Nephron (organoid): ENCODE data around the gene ASB16.
A peak's percentile ranks its signal among the peaks of the same experiment; 100 is the strongest.

Experiments used
- H3K27ac Mint-ChIP-seq, 3 experiments: 2 replicates each; pipeline ENCODE4 v1.8.0; 2020; ENCODE audit warnings: mixed read lengths in 3 of 3, mild to moderate bottlenecking in 2 of 3, moderate library complexity in 1 of 3
- H3K27me3 Mint-ChIP-seq: 2 replicates; pipeline ENCODE4 v1.8.0; 2021; ENCODE audit warnings: low read depth, mild to moderate bottlenecking, moderate library complexity, mixed read lengths
- H3K36me3 Mint-ChIP-seq: 2 replicates; pipeline ENCODE4 v1.8.0; 2020; ENCODE audit warnings: low read depth, mixed read lengths
- H3K4me1 Mint-ChIP-seq: 2 replicates; pipeline ENCODE4 v1.8.0; 2020; ENCODE audit warnings: mixed read lengths
- H3K4me3 Mint-ChIP-seq, 3 experiments: 2 replicates each; pipeline ENCODE4 v1.8.0; 2020; ENCODE audit warnings: mild to moderate bottlenecking in 3 of 3, mixed read lengths in 3 of 3, moderate library complexity in 2 of 3
- H3K9me3 Mint-ChIP-seq: 2 replicates; pipeline ENCODE4 v1.8.0; 2020; ENCODE audit warnings: mixed read lengths
- CTCF ChIP-seq, 3 experiments: fragments of 200-600 bp; sonication (generic); IDR thresholded peaks; one replicate each; pipeline ENCODE4 v1.5.0; 2021; ENCODE audit warnings: antibody characterized with exemption in 3 of 3; ENCODE audit not compliant: unreplicated experiment in 3 of 3

The ASB16 gene

GRCh38 chr17:44198721-44199552 lies 28.4 kb downstream of the ASB16 start:
- Mint-ChIP-seq H3K27ac (peak overlapping the region; percentile 93 to 98 (median 97)), H3K27me3 (no peaks in the 10 kb centered on the region), H3K4me3 (peak overlapping the region; percentile 84 to 91 (median 89)), H3K9me3 (no peaks in the 10 kb centered on the region), H3K36me3 (peaks cover 36% of the 10 kb centered on the region), H3K4me1 (peaks cover 35% of the 10 kb centered on the region)
- TF ChIP-seq CTCF (IDR thresholded peaks at IDR 0.05; ENCODE audit: unreplicated experiment in 3 of 3), result no peak

DNA sequence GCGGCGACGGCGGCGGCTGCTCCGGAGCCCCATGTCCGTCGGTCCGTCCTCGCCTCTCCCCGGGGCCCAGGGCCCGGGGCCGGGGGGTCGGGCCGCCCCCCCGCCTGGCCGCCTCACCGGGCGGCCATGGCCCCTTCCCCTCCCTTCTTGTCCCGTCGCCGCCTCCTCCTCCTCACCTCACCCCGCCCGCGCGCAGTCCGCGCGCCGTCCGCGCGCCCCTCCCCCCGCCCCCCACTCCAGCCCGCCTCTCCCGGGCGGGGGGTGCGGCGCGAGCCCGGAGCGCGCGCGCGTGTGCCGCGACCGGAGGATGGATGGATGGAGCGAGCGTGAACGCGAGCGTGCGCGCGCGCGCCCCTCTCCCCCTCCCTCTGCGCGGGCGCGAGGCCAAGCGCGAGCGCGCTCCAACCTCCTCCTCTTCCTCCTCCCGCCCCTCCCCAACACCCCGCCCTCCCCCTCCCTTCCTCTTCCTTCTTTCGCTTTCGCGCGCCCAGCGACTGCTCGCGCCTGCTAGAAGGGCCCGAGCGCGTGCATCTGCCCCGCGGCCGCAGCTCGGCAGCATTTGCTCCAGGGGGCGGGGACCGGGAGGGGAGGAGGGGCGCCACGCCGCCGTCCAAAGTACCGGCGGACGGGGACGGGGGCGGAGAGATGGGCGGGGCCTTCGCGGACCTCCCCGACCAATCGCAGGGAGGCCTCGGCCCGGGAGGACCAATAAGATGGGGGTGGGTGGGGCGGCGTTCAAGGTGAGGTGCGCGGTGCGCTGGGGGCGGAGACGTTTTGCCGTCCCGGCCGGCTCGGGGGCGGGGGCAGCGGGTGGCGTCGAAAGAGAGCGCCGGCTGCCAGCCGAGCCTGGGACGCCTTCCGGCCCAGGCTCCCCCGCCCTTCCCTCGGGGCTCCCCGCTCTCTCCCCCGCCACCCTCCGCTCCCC lies 29.3 kb downstream of the ASB16 start, which contains the start of gene ATXN7L3:
ATXN7L3 (minus strand) TSS at position 332 of the 925 bp plus-strand sequence. CDS start 1,814 bp downstream, outside the sequence.
- Mint-ChIP-seq H3K27ac (peak within 1 kb of the TSS; percentile 93 to 99 (median 98)), H3K27me3 (no peaks in the 10 kb centered on the region), H3K4me1 (peaks cover 38% of the 10 kb centered on the region), H3K4me3 (peak within 1 kb of the TSS; percentile 93 to 95 (median 94)), H3K36me3 (peaks cover 30% of the 10 kb centered on the region), H3K9me3 (no peaks in the 10 kb centered on the region)
- no peak for TF ChIP-seq CTCF (IDR thresholded peaks at IDR 0.05; ENCODE audit: unreplicated experiment in 3 of 3)

- Mint-ChIP-seq H3K9me3 (no peaks in the 10 kb centered on the region), H3K4me1 (peaks cover 38% of the 10 kb centered on the region), H3K27me3 (no peaks in the 10 kb centered on the region), H3K36me3 (peaks cover 22% of the 10 kb centered on the region), H3K4me3 (peak overlapping the region; percentile 93 to 95 (median 94)), H3K27ac (peak overlapping the region; percentile 93 to 99 (median 98))
- TF ChIP-seq CTCF (IDR thresholded peaks at IDR 0.05; ENCODE audit: unreplicated experiment in 3 of 3), result no peak
These were observed 30.1 kb downstream of the ASB16 start for GRCh38 chr17:44200478-44201155.

GRCh38 chr17:44202756-44203155 lies 32.3 kb downstream of the ASB16 start:
- peaks cover 13% of the 10 kb centered on the region for H3K36me3 Mint-ChIP-seq
- H3K27me3 Mint-ChIP-seq, result no peaks in the 10 kb centered on the region
- H3K9me3 Mint-ChIP-seq, result no peaks in the 10 kb centered on the region
- peak overlapping the region; percentile 53 to 79 (median 78) for H3K4me3 Mint-ChIP-seq
- peaks cover 34% of the 10 kb centered on the region for H3K4me1 Mint-ChIP-seq
- TF ChIP-seq CTCF (IDR thresholded peaks at IDR 0.05; ENCODE audit: unreplicated experiment in 3 of 3), result no peak
- H3K27ac Mint-ChIP-seq, result peak overlapping the region; percentile 13 to 78 (median 38)

DNA sequence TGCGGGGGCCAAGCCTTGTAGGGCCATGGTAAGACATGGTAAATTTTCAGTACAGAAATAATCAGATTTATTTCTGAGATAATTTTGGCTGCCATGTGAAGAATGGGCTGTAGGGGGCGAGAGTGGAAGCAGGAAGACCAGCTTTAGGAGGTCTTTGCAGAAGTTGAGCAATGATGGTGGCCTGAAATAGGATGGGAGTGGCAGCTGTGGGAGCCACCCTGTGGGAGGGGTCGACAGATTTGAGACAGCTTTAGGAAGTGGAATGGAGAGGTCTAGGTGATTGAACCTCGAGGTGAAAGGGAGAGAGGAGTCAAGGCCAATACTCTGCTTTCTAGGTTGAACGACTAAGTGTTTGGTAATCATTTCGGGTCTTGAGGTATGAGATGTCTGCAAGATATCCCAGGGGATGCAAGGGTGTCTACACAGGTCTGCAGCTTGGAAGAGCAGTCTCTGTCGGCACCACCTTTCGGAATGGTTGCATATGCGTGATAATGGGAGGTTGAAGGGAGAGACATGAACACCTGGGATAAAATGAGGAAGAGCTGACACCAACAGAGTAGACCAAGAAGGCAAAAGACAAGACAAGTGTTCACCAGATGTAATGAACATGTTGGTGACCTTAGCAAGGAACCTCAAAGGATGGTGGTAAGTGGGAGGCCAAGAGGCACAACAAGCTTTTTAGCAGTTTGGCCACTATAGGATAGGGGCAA lies 33.4 kb downstream of the ASB16 start:
- peak; percentile 65 to 73 (median 68) for TF ChIP-seq CTCF (IDR thresholded peaks at IDR 0.05; ENCODE audit: unreplicated experiment in 3 of 3)
- H3K9me3 Mint-ChIP-seq, result no peaks in the 10 kb centered on the region
- peak overlapping the region; percentile 6 to 65 (median 55) for H3K27ac Mint-ChIP-seq
- no peaks in the 10 kb centered on the region for H3K27me3 Mint-ChIP-seq
- H3K36me3 Mint-ChIP-seq, result peaks cover 19% of the 10 kb centered on the region
- peaks cover 27% of the 10 kb centered on the region for H3K4me1 Mint-ChIP-seq
- peak overlapping the region in 2 of 3 experiments; percentile 14 to 24 for H3K4me3 Mint-ChIP-seq
